Skeletal muscle cell (primary cell): ENCODE data around the gene MTG2.

ENCODE experiments used
- DNase-seq: peaks from one replicate; pipeline ENCODE4 v3.0.0-alpha.2; 2010; ENCODE audit warnings: low read depth
- H3K4me3 ChIP-seq: 2 replicates; pipeline ENCODE4 v1.5.1; 2011; ENCODE audit warnings: low read depth, mild to moderate bottlenecking, control low read depth, low read length, moderate library complexity

The MTG2 gene

GRCh38 chr20:62200491-62201172, 17.8 kb downstream of the MTG2 start:
- no peak overlapping the region for H3K4me3 ChIP-seq
- DNase-seq: no peak

DNA sequence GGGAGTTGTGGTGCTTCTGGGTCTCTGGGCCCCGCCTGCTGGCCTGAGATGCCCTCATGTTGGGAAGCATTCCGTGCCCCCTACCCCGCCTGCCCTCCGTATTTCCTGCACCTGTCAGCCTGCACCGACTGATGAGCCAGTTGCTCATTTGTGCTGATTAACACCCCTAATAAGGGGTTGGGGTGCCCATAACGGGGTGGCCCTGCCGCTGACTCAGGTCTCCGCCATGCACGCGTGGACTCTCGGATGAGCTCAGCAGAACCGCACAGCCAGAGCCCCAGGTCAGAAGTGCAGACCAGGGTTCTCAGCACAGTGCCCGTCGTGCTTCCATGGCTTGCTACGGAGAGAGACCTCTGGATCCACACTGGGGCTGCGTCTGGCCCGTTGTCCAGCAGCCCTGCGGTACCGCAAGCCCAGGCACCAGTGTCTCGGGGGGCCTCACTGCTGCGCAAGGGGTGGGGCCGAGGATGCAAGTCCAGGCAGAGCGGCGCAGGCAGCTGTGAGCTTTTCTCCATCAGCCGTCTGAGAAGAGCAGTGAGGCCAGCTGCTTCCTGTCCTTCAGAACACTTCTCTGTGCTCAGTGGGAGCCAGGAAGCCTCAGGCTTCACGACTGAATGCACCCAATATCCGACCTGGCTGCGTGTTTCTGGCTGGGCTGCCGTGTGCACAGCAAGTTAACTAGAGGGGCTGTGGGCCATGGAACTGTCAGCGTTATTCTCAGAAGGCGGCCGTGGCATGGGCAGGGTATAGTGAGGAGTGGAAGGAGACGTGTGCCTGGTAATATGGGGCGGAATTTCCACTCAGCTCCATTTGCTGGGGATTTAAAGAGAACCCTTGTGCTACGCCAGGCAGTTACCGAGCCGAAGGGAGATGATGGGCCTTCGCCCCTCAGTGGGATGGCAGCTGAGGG, 18.6 kb downstream of the MTG2 start:
- DNase-seq: no peak
- H3K4me3 ChIP-seq: no peak overlapping the region

DNA sequence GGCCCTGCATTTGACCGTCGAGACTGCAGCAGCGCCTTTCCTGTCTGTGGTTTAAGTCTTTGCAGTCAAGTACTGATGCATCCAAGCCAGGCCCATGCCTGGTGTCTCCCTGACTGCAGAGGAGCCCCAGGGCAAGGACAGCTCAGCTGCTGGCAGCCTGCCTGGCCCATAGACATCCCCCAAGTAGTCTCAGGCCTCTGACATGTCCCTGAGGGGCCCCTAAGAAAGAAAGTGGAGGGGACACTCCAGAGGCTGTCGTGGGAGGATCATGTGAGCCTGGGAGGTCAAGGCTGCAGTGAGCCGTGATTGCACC, 19.2 kb downstream of the MTG2 start:
- DNase-seq: no peak
- no peak overlapping the region for H3K4me3 ChIP-seq

GRCh38 chr20:62202676-62203377, 20.0 kb downstream of the MTG2 start:
- no peak for DNase-seq
- H3K4me3 ChIP-seq: no peak overlapping the region

DNA sequence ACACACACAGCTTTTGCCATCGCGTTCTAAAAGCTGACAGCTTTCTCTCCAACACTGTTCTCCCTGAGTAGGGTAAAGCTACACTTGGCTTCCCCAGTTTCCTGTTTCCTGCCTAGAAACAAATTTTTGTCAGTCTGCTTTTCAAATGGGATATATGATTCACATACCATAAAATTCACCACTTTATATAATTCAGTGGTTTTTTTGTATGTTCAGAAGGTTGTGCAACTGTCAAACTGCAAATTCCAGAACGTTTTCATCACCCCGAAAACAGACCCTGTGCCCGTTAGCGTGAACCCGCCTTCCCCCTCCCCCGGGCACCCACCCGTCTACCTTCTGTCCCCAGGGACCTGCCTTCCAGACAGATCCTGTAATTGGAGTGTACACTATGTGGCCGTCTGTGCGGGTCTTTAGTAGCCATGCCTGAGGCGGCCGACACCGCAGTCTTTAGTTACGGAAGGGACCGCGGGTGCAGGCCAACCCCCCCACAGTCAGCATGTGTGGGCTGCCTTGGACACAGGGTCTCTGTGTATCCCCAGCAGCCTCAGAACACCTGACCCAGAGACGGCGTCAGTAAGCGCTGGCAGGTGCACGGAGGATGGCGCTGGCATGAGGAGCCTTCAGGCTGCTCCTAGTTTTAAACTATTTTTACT, 20.7 kb downstream of the MTG2 start:
- H3K4me3 ChIP-seq: no peak overlapping the region
- DNase-seq: no peak

DNA sequence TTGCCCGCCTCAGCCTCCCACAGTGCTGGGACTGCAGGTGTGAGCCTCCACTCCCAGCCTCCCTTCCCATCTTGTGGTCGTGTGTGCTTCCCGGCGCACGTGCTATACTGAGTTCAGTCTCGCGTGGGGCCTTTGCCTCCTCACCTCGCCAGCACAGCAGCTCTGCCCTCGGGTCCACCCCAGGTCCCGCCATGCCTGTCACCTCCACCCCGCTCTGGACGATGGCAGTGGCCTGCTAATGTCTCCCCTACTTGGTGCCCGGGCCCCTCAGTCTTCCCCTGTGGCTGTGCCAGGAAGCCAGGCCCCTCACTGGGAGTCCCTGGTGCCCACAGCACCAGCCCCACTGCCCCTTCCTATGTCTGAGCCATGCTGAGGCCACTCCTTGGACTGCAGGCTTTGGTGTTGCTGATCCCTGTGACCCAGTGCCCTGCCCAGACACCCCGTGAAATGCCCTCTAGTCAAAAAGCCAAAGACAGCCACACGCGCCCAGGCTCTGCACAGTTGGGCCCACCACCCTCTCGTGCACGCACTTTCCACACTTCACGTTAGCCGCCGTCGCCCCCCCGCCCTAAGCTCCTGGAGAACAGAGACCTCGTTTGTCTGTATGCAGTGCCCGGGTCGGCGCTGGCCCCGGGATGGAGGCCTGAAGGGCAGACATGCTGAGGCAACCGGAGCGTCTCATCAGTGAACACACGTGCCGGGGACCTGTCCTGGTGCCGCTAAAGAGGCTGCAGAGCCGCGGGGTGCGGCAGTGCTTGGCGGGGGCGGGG, 23.0 kb downstream of the MTG2 start:
- DNase-seq: no peak
- H3K4me3 ChIP-seq: no peak overlapping the region

DNA sequence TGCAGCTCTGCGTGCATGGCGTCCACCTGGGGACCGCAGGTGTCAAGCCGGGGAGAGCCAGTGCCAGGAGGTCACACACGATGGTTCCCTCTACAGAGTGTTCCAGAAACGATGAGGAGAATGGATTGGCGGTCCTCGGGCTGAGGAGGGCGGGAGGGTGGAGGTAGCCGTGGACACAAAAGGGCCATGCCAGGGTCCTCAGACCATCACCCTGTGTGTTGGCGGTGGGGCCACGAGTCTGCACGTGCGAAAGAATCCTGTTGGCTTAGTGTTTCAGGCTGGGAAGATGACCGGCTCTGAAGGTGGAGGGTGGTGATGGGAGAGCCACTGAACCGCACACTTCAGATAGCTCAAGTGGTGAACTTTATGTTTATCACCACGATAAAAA, 23.6 kb downstream of the MTG2 start:
- H3K4me3 ChIP-seq: no peak overlapping the region
- no peak for DNase-seq

- no peak for DNase-seq
- H3K4me3 ChIP-seq: no peak overlapping the region
Measured at GRCh38 chr20:62208061-62208794, 25.4 kb downstream of the MTG2 start.

DNA sequence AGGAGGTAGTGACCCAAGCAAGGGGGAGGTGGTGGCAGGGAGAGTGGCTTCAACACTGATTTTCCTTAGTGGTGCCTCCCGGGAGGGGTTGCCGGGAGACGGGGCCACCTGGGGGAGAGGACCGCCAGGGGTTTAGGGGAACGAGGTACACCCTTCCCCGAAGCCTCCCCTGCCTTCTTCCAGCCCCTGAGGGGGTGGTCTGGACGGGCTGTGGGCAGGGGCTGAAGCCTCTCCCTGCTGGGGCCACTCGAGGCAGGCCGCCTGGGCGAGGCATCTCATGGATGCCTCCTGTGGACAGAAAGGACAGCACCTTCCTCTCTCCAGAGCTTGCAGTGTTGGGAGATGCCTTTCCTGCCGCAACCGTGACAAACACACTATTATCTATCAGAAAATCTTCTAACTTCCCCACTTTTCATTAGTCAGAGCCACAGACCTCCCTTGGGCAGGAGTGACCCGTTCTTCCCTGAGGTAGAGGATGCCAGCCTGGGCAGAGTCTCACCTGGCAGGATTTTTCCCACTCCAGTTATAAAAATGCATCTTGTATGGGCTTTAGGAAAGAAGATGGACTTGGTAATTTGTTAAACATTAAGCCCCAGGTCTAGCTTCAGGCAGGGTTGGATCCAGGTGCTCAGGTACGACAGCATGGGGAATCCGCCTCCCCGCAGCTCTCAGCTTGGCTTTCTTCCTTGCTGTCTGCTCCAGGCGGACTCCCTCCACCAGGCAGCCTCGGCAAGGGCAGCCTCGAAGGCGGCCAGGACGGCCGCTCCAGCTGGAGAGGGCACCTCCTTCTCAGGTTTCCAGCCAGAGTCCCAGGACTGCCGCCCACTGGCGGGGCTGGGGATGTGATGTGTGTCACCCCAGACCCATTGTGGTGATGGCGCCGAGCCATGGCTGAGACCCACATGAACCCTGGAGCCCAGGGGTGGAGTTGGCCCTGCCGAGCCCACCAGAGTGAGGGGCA, 26.2 kb downstream of the MTG2 start:
- DNase-seq: no peak
- H3K4me3 ChIP-seq: no peak overlapping the region

DNA sequence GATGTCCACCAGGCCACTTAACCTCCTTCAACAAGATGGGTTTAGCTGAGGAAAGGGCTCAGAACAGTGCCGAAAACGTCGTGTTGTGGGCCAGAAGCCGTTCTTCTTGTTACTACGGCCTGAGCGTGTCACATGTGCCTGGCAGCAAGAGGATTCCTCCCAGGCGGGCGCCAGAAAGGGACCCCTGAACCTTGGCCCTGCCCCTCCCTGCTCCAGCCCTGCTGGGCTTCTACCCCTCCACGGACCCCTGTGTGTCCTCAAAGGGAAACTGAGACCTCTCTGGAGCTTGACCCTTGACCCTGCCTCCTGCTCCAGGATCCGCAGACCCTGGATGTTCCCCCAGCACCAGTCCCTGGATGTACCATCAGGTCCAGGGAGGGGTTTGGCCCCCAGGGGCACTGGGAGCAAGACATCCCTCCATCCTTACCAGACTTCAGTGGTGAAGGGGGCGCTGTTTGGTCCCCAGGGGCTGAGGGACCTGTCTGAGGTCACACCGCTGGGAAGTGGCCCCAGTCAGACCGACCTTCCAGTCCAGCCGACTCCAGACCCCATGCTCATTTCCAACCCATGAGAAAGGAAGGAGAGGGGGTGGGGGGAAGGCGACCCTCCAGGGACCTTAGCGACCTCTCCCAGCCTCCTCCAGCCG, 27.1 kb downstream of the MTG2 start:
- H3K4me3 ChIP-seq: no peak overlapping the region
- DNase-seq: no peak

- H3K4me3 ChIP-seq: no peak overlapping the region
- DNase-seq: no peak
Measured at GRCh38 chr20:62210496-62210855, 27.6 kb downstream of the MTG2 start.

GRCh38 chr20:62211216-62211615, 28.4 kb downstream of the MTG2 start:
- no peak for DNase-seq
- H3K4me3 ChIP-seq: no peak overlapping the region

GRCh38 chr20:62211769-62212288, 29.0 kb downstream of the MTG2 start:
- DNase-seq: no peak
- no peak overlapping the region for H3K4me3 ChIP-seq

DNA sequence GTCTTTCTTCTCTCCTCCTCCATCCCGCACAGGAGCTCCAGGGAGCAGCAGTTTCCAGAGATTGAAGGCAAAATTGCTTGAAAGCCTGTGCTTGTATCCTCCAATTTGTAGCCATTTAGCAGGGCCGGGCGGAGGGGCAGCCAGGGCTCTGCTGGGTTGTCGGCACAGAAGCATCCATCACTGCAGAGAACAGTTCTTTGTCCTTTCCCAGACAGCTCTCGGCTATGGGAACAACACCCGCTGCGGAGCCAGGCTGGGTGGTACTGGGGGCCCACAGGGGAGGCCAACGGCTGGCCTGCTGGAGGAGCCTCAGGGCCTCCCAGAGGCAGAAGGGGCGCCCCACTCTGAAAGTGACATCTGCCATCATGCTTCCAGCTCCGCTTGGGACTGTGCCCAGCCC, 29.5 kb downstream of the MTG2 start:
- H3K4me3 ChIP-seq: no peak overlapping the region
- no peak for DNase-seq

DNA sequence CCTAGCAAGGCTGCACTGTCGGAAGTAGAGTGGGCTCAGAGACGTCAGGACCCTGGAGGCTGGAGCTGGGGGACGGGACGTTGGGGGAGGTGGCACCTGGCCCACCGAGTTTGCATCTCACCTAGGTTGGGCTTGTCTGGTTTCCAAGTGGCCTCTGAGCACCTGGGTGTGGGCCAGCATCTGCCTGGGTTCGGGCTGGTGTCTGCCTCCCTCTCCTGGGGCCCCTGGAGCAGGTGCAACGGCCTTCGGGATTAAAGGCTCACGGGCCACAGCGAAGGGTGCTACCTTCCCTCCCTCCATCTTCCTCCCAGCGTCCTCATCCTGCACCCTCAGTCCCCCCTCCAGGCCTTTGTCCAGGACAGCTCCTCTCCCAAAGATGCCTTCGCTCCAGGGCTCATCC, 31.2 kb downstream of the MTG2 start:
- DNase-seq: no peak
- H3K4me3 ChIP-seq: no peak overlapping the region

DNA sequence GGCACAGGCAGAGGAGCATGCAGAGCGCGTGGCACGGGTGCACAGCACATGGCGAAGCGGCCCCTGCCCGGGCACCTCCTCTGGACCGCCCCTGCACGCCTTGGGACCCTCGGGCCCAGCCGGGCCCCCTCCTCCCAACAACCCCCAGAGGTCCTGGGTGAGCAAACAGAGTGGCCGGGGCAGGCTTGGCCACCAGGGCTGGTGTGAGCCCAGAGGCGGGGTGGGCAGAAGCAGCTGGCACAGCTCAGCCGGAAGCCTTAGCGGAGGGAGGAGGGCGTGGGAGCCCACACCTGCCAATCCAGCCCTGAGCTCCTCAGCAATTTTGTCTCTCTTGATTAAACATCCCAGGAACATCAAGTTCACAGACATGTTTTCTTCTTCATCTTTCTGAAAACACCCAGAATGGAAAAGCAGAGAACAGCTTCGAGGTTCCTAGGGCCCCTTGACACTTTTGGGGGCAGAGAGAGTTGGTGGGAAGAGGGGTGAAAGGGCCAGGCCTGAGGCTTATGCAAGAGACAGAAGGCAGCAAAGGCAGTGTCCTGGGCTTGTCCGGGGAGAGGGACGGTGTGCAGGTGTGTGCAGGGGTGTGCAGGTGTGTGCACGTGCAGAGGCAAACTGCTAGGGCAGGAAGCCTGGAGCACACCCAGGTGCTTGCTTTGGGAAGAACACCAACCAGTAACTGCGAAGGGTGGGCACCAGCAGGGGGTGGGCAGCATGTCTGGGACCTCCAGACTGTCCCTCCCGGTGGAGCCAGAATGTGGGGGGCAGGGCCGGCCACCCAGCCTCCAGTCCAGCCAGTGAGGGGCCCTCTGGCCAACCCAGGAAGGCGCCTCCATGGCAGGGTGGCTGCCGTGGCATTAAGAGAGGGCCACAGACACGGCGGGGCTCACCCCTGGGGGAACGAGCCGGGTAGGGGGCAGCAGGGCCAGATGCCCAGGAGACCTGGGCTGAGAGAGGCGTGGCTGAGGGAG, 32.5 kb downstream of the MTG2 start:
- no peak for DNase-seq
- H3K4me3 ChIP-seq: no peak overlapping the region
